Measurements from ENCODE around the gene OASL.

- TF ChIP-seq, protein P1, sequence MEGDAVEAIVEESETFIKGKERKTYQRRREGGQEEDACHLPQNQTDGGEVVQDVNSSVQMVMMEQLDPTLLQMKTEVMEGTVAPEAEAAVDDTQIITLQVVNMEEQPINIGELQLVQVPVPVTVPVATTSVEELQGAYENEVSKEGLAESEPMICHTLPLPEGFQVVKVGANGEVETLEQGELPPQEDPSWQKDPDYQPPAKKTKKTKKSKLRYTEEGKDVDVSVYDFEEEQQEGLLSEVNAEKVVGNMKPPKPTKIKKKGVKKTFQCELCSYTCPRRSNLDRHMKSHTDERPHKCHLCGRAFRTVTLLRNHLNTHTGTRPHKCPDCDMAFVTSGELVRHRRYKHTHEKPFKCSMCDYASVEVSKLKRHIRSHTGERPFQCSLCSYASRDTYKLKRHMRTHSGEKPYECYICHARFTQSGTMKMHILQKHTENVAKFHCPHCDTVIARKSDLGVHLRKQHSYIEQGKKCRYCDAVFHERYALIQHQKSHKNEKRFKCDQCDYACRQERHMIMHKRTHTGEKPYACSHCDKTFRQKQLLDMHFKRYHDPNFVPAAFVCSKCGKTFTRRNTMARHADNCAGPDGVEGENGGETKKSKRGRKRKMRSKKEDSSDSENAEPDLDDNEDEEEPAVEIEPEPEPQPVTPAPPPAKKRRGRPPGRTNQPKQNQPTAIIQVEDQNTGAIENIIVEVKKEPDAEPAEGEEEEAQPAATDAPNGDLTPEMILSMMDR (tag by site-specific recombination; IDR thresholded peaks at IDR 0.05), result no peak
- TF ChIP-seq ZNF416 (tag by site-specific recombination; IDR thresholded peaks at IDR 0.05) (no peak), ZBTB7A (tag by site-specific recombination; IDR thresholded peaks at IDR 0.05; ENCODE audit: low read depth) (no peak), TCF7L2 (IDR thresholded peaks at IDR 0.05; ENCODE audit: borderline replicate concordance, low read depth, low read length) (no peak), RBAK (tag by site-specific recombination; IDR thresholded peaks at IDR 0.05) (no peak), ZBTB1 (tag by site-specific recombination; IDR thresholded peaks at IDR 0.05) (no peak), KLF17 (tag by site-specific recombination; IDR thresholded peaks at IDR 0.05) (no peak), ZNF510 (tag by site-specific recombination; IDR thresholded peaks at IDR 0.05; ENCODE audit: insufficient replicate concordance) (no peak), ZFP41 (tag by site-specific recombination; IDR thresholded peaks at IDR 0.05; ENCODE audit: borderline replicate concordance) (no peak), SP2 (tag by site-specific recombination; IDR thresholded peaks at IDR 0.05) (no peak), ZBTB8A (tag by site-specific recombination; IDR thresholded peaks at IDR 0.05) (no peak), ZNF302 (tag by site-specific recombination; IDR thresholded peaks at IDR 0.05; ENCODE audit: low read depth) (no peak), ZNF433 (tag by site-specific recombination; IDR thresholded peaks at IDR 0.05; ENCODE audit: low read depth) (no peak), ZNF280D (tag by site-specific recombination; IDR thresholded peaks at IDR 0.05) (no peak)
Observed at GRCh38 chr12:121088195-121088585, 49.1 kb upstream of the OASL start.

Measured in HEK293 (cell line).